H9 (cell line): ENCODE measurements around the gene HS6ST1. TPM values are rescaled to one million over a fixed set of nuclear protein-coding genes. Genes with fewer than 3 reads are reported as not detected.

Source experiments
- DNase-seq: peaks from one replicate; pipeline ENCODE4 v3.0.0-alpha.2; 2017
- H2AFZ ChIP-seq: one replicate; pipeline ENCODE4 v1.6.1; 2013; ENCODE audit warnings: mild to moderate bottlenecking, low read length, control low read depth, moderate library complexity
- H2AK5ac ChIP-seq: 2 replicates; pipeline ENCODE4 v1.6.1; 2013; ENCODE audit warnings: low read length, control low read depth, mixed read lengths; ENCODE audit not compliant: insufficient read length
- H2BK120ac ChIP-seq: one replicate; pipeline ENCODE4 v1.6.1; 2013; ENCODE audit warnings: low read depth, mild to moderate bottlenecking, low read length, control low read depth, inconsistent platforms; ENCODE audit not compliant: poor library complexity, severe bottlenecking
- H2BK12ac ChIP-seq: 2 replicates; pipeline ENCODE4 v1.6.1; 2013; ENCODE audit warnings: low read length, control low read depth, mixed read lengths, low read depth; ENCODE audit not compliant: insufficient read length
- H2BK15ac ChIP-seq: 2 replicates; pipeline ENCODE4 v1.6.1; 2013; ENCODE audit warnings: low read depth, low read length, control low read depth
- H2BK20ac ChIP-seq: one replicate; pipeline ENCODE4 v1.6.1; 2013; ENCODE audit warnings: low read depth, mild to moderate bottlenecking, low read length, control low read depth, inconsistent platforms; ENCODE audit not compliant: poor library complexity, severe bottlenecking
- H2BK5ac ChIP-seq: 2 replicates; pipeline ENCODE4 v1.6.1; 2013; ENCODE audit warnings: low read length, control low read depth, mixed read lengths; ENCODE audit not compliant: insufficient read length
- H3K14ac ChIP-seq: 2 replicates; pipeline ENCODE4 v1.6.1; 2013; ENCODE audit warnings: low read length, control low read depth; ENCODE audit not compliant: insufficient read depth
- H3K18ac ChIP-seq: 2 replicates; pipeline ENCODE4 v1.6.1; 2013; ENCODE audit warnings: low read depth, mild to moderate bottlenecking, mixed read lengths, low read length, control low read depth; ENCODE audit not compliant: insufficient read length
- H3K23ac ChIP-seq: 2 replicates; pipeline ENCODE4 v1.6.1; 2013; ENCODE audit warnings: low read length, control low read depth, mixed read lengths, low read depth; ENCODE audit not compliant: insufficient read length
- H3K23me2 ChIP-seq: 2 replicates; pipeline ENCODE4 v1.6.1; 2013; ENCODE audit warnings: low read depth, mild to moderate bottlenecking, mixed read lengths, low read length, control low read depth; ENCODE audit not compliant: insufficient read length, poor library complexity, severe bottlenecking
- H3K27ac ChIP-seq: 2 replicates; pipeline ENCODE4 v1.5.1; 2013; ENCODE audit warnings: low read length, control low read depth, mixed read lengths, low read depth; ENCODE audit not compliant: insufficient read length
- H3K27me3 ChIP-seq: 2 replicates; pipeline ENCODE4 v1.6.1; 2013; ENCODE audit warnings: low read length, control low read depth, inconsistent platforms; ENCODE audit not compliant: insufficient read depth
- H3K4ac ChIP-seq: 2 replicates; pipeline ENCODE4 v1.6.1; 2013; ENCODE audit warnings: low read depth, mild to moderate bottlenecking, control low read depth, inconsistent platforms, low read length, moderate library complexity
- H3K4me1 ChIP-seq: 2 replicates; pipeline ENCODE4 v1.6.1; 2013; ENCODE audit warnings: low read length, control low read depth, inconsistent platforms; ENCODE audit not compliant: insufficient read depth
- H3K4me2 ChIP-seq: 2 replicates; pipeline ENCODE4 v1.6.1; 2013; ENCODE audit warnings: low read length, control low read depth, mixed read lengths; ENCODE audit not compliant: insufficient read length, insufficient read depth
- H3K56ac ChIP-seq: 2 replicates; pipeline ENCODE4 v1.6.1; 2013; ENCODE audit warnings: low read depth, mild to moderate bottlenecking, mixed read lengths, low read length, control low read depth; ENCODE audit not compliant: insufficient read length
- H3K79me1 ChIP-seq: 2 replicates; pipeline ENCODE4 v1.6.1; 2013; ENCODE audit warnings: low read depth, mild to moderate bottlenecking, moderate library complexity, low read length, control low read depth, inconsistent platforms; ENCODE audit not compliant: insufficient read depth, poor library complexity, severe bottlenecking
- H3K79me2 ChIP-seq: 2 replicates; pipeline ENCODE4 v1.6.1; 2013; ENCODE audit warnings: low read length, control low read depth, inconsistent platforms; ENCODE audit not compliant: insufficient read depth
- H3K9ac ChIP-seq: 2 replicates; pipeline ENCODE4 v1.6.1; 2013; ENCODE audit warnings: low read length, control low read depth, mixed read lengths; ENCODE audit not compliant: insufficient read length; ENCODE audit errors: extremely low read depth
- H3K9me3 ChIP-seq: one replicate; pipeline ENCODE4 v1.6.1; 2013; ENCODE audit warnings: low read depth, low read length, inconsistent platforms; ENCODE audit not compliant: control insufficient read depth
- H3T11ph ChIP-seq: one replicate; pipeline ENCODE4 v1.6.1; 2013; ENCODE audit warnings: mild to moderate bottlenecking, low read length, control low read depth, inconsistent platforms
- H4K20me1 ChIP-seq: one replicate; pipeline ENCODE4 v1.6.1; 2013; ENCODE audit not compliant: control insufficient read depth, insufficient read length, insufficient read depth
- H4K5ac ChIP-seq: 2 replicates; pipeline ENCODE4 v1.6.1; 2013; ENCODE audit warnings: low read depth, mild to moderate bottlenecking, mixed read lengths, low read length, control low read depth; ENCODE audit not compliant: insufficient read length
- H4K8ac ChIP-seq: replicated peaks from 2 replicates; pipeline ENCODE4 v1.6.1; 2013; ENCODE audit warnings: low read length, control low read depth, mixed read lengths, low read depth; ENCODE audit not compliant: insufficient read length
- H4K91ac ChIP-seq: 2 replicates; pipeline ENCODE4 v1.6.1; 2013; ENCODE audit warnings: low read depth, mild to moderate bottlenecking, moderate library complexity, mixed read lengths, low read length, control low read depth; ENCODE audit not compliant: insufficient read length
- H3K27ac Mint-ChIP-seq, 3 experiments: 2 replicates in 2 of 3; 3 replicates in 1 of 3; pipeline ENCODE4 v1.8.0; 2020 to 2021; ENCODE audit warnings: mixed read lengths in 3 of 3, mild to moderate bottlenecking in 1 of 3, moderate library complexity in 1 of 3
- H3K27me3 Mint-ChIP-seq: 2 replicates; pipeline ENCODE4 v1.8.0; 2021; ENCODE audit warnings: low read depth, mild to moderate bottlenecking, moderate library complexity, mixed read lengths
- H3K36me3 Mint-ChIP-seq, 3 experiments: 2 replicates in 2 of 3; 3 replicates in 1 of 3; pipeline ENCODE4 v1.8.0; 2020 to 2021; ENCODE audit warnings: low read depth in 3 of 3, mixed read lengths in 3 of 3; ENCODE audit not compliant: insufficient read depth in 1 of 3
- H3K4me1 Mint-ChIP-seq, 2 experiments: 2 replicates each; pipeline ENCODE4 v1.8.0; 2020; ENCODE audit warnings: mixed read lengths in 2 of 2
- H3K4me3 Mint-ChIP-seq, 2 experiments: 2 replicates in 1 of 2; 3 replicates in 1 of 2; pipeline ENCODE4 v1.8.0; 2020 to 2021; ENCODE audit warnings: mild to moderate bottlenecking in 2 of 2, mixed read lengths in 2 of 2, moderate library complexity in 1 of 2
- H3K9me3 Mint-ChIP-seq, 2 experiments: 2 replicates in 1 of 2; 3 replicates in 1 of 2; pipeline ENCODE4 v1.8.0; 2020; ENCODE audit warnings: mild to moderate bottlenecking in 2 of 2, mixed read lengths in 2 of 2, moderate library complexity in 1 of 2
- WGBS: extraction: QIAGEN DNeasy Blood & Tissue Kit; methylation state at CpG from one replicate; pipeline ENCODE4 v1.1.7; 2013; ENCODE audit warnings: missing lambda C conversion rate, low lambda C conversion rate, mixed read lengths; ENCODE audit not compliant: insufficient read length; ENCODE audit errors: extremely low coverage; 5-methylcytosine and 5-hydroxymethylcytosine counted together
- total RNA-seq: library from RNA; stranded (reverse); gene quantifications from 2 replicates; pipeline ENCODE4 v1.2.1, GENCODE V29; 2021
- TF ChIP-seq, protein P1 (sequence below): fragments of 200-600 bp; sonication (generic); conservative IDR thresholded peaks from 3 replicates; pipeline ENCODE4 v1.8.0; 2021; ENCODE audit warnings: antibody characterized with exemption, mild to moderate bottlenecking

Gene HS6ST1
- total RNA-seq, 1 experiment from 2014 or later = 60.2 TPM

DNA sequence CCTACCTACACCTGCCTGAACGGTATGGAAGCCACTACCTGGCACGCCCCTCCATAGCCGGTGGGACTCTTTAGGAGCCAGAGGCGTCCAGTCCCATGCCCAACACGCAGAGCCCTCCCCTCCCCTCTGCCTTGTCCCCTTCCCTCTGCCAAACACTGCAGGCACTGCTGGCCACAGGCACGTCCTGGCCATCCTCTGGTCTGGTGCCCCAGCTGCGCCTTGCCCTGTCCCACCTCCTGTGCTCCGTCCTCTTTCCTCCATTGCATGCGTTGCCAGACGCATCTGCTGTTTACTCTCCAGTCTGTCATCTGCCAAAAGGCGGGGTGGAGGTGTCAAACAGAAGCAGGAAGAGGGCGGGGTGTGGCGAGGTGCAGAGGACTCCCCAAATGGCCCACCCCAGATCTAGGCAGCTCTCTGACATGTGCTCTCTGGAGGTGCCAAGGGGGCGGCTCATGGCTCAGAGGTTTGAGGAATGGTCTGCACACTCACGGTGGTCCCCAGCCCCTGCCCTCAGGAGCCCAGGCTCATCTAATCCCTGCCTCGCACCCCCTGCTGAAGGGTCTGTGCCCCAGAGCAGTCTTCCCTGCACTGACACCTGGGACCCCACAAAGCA is 45.1 kb downstream of the HS6ST1 start:
- Mint-ChIP-seq H3K27me3 (no peaks in the 10 kb centered on the region), H3K4me1 (0 out of 4 replicates have a peak, but pooled peaks cover 0 to 2% of the 10 kb centered on the region in 2 experiments), H3K9me3 (peaks cover 0 to 7% of the 10 kb centered on the region in 2 experiments; a peak in 1 of 5 replicates), H3K4me3 (no peak overlapping the region), H3K27ac (no peak overlapping the region; a peak in 1 of 7 replicates), H3K36me3 (peaks cover 17 to 42% (median 34%) of the 10 kb centered on the region in 3 experiments)
- no peak overlapping the region for H3K23ac ChIP-seq
- no peak overlapping the region for H3K4me2 ChIP-seq
- H4K91ac ChIP-seq = no peak overlapping the region
- no peak overlapping the region for H3K4ac ChIP-seq
- H2BK12ac ChIP-seq = no peak overlapping the region
- no peak overlapping the region for H3T11ph ChIP-seq
- no peak overlapping the region for H3K56ac ChIP-seq
- H4K20me1 ChIP-seq = no peaks in the 10 kb centered on the region
- no peak overlapping the region for H2BK20ac ChIP-seq
- H2BK5ac ChIP-seq = no peak overlapping the region
- no peak overlapping the region for H3K9ac ChIP-seq
- DNase-seq = peak; percentile 16
- H2AFZ ChIP-seq = no peak overlapping the region
- H2AK5ac ChIP-seq = no peak overlapping the region
- H2BK15ac ChIP-seq = no peak overlapping the region
- WGBS = no CpG with 5 or more reads among the region's 16 CpGs
- H3K27ac ChIP-seq = no peak overlapping the region
- no peak overlapping the region for H4K5ac ChIP-seq
- H3K9me3 ChIP-seq = no peaks in the 10 kb centered on the region
- H3K14ac ChIP-seq = no peak overlapping the region
- no peaks in the 10 kb centered on the region for H3K4me1 ChIP-seq
- H4K8ac ChIP-seq = no peak overlapping the region
- no peaks in the 10 kb centered on the region for H3K79me1 ChIP-seq
- no peaks in the 10 kb centered on the region for H3K27me3 ChIP-seq
- H2BK120ac ChIP-seq = no peak overlapping the region
- peaks cover 2% of the 10 kb centered on the region; the same call in 1 of the 2 replicates for H3K79me2 ChIP-seq
- H3K18ac ChIP-seq = no peak overlapping the region
- TF ChIP-seq, protein P1, sequence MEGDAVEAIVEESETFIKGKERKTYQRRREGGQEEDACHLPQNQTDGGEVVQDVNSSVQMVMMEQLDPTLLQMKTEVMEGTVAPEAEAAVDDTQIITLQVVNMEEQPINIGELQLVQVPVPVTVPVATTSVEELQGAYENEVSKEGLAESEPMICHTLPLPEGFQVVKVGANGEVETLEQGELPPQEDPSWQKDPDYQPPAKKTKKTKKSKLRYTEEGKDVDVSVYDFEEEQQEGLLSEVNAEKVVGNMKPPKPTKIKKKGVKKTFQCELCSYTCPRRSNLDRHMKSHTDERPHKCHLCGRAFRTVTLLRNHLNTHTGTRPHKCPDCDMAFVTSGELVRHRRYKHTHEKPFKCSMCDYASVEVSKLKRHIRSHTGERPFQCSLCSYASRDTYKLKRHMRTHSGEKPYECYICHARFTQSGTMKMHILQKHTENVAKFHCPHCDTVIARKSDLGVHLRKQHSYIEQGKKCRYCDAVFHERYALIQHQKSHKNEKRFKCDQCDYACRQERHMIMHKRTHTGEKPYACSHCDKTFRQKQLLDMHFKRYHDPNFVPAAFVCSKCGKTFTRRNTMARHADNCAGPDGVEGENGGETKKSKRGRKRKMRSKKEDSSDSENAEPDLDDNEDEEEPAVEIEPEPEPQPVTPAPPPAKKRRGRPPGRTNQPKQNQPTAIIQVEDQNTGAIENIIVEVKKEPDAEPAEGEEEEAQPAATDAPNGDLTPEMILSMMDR = no peak
- H3K23me2 ChIP-seq = no peaks in the 10 kb centered on the region
